Suppressor macrophage treated with lipopolysaccharide for 1 hour (primary cell): ENCODE data around the gene CFAP57.

Experiments
- DNase-seq, 3 donors: peaks; one replicate each; pipeline ENCODE4 v3.0.0-alpha.2; 2020 to 2022

The CFAP57 gene

GRCh38 chr1:43229826-43230780 is 58.0 kb downstream of the CFAP57 start:
- DNase-seq: no peak

GRCh38 chr1:43232074-43232473 is 59.9 kb downstream of the CFAP57 start:
- peak; percentile 47 to 56 (median 53) for DNase-seq

- DNase-seq: no peak
These were observed 60.4 kb downstream of the CFAP57 start for GRCh38 chr1:43232482-43232881.

- no peak for DNase-seq
These were observed 61.5 kb downstream of the CFAP57 start for GRCh38 chr1:43233631-43234030.

- DNase-seq: no peak
These were observed 62.1 kb downstream of the CFAP57 start for GRCh38 chr1:43234267-43234666.

- DNase-seq: no peak
These were observed 62.9 kb downstream of the CFAP57 start for GRCh38 chr1:43235040-43235439.

GRCh38 chr1:43235451-43236121 is 63.5 kb downstream of the CFAP57 start:
- peak; percentile 27 to 36 (median 28) for DNase-seq

- no peak for DNase-seq
These were observed 65.0 kb downstream of the CFAP57 start for GRCh38 chr1:43237121-43237520.

- DNase-seq: peak; percentile 67 to 76 (median 69)
These were observed 66.0 kb downstream of the CFAP57 start for GRCh38 chr1:43238085-43238484.

GRCh38 chr1:43238991-43239469 is 66.9 kb downstream of the CFAP57 start:
- DNase-seq: no peak

GRCh38 chr1:43239484-43239883 is 67.4 kb downstream of the CFAP57 start:
- peak; percentile 50 to 66 (median 54) for DNase-seq

GRCh38 chr1:43241413-43241836 is 69.3 kb downstream of the CFAP57 start:
- no peak for DNase-seq

- DNase-seq: no peak
These were observed 71.2 kb downstream of the CFAP57 start for GRCh38 chr1:43243299-43243698.

- no peak for DNase-seq
These were observed 74.5 kb downstream of the CFAP57 start for GRCh38 chr1:43246466-43247213.

- DNase-seq: no peak
These were observed 75.3 kb downstream of the CFAP57 start for GRCh38 chr1:43247256-43247921.

- DNase-seq: no peak
These were observed 78.2 kb downstream of the CFAP57 start for GRCh38 chr1:43250351-43250761.

GRCh38 chr1:43251024-43251423 is 78.9 kb downstream of the CFAP57 start:
- no peak for DNase-seq

- DNase-seq: no peak
These were observed 80.1 kb downstream of the CFAP57 start for GRCh38 chr1:43252225-43252624.

- DNase-seq: no peak
These were observed 81.0 kb downstream of the CFAP57 start for GRCh38 chr1:43253173-43253572.

- DNase-seq: no peak
These were observed 81.7 kb downstream of the CFAP57 start for GRCh38 chr1:43253876-43254275.

- no peak for DNase-seq
These were observed 83.5 kb downstream of the CFAP57 start for GRCh38 chr1:43255438-43256210.
